Lower leg skin (tissue), 4 donors: ENCODE measurements around the gene DBNDD1. TPM values are rescaled to one million over a fixed set of nuclear protein-coding genes. Genes with fewer than 3 reads are reported as not detected.
A peak's percentile ranks its signal among the peaks of the same experiment; 100 is the strongest.

Experiments used
- DNase-seq, 2 donors: peaks; one replicate each; pipeline ENCODE4 v3.0.0-alpha.2; 2019; ENCODE audit warnings: low spot score in 2 of 2
- H3K4me3 ChIP-seq: fragments of 200-600 bp; sonication (generic); 2 replicates; pipeline ENCODE4 v1.5.1; 2017; ENCODE audit warnings: mild to moderate bottlenecking, low read depth; ENCODE audit not compliant: poor library complexity, severe bottlenecking
- CTCF ChIP-seq, 3 donors: fragments of 450-650 bp; IDR thresholded peaks; one replicate each; pipeline ENCODE4 v1.5.1; 2016; ENCODE audit warnings: antibody characterized with exemption in 3 of 3, mild to moderate bottlenecking in 3 of 3, moderate library complexity in 2 of 3
- POLR2A ChIP-seq, 2 donors: fragments of 450-650 bp; IDR thresholded peaks; one replicate each; pipeline ENCODE4 v1.6.1; 2016 to 2017; ENCODE audit warnings: antibody characterized with exemption in 2 of 2, mild to moderate bottlenecking in 1 of 2, moderate library complexity in 1 of 2
- WGBS, 2 donors: methylation state at CpG; one replicate each; pipeline ENCODE4 v1.1.5; 2018; 5-methylcytosine and 5-hydroxymethylcytosine counted together
- intact Hi-C: fragments of 100-400 bp; cut with DNase I; formaldehyde crosslinking; loops from one replicate; pipeline ENCODE4 v1.15.0; 2023; ENCODE audit warnings: low total_unique reads
- total RNA-seq, 4 donors: library from RNA; depleted of rRNA; stranded (reverse); fragments of >200 nt; gene quantifications; one replicate each; pipeline ENCODE4 v1.1.0, GENCODE V29; 2016

DBNDD1 gene
- total RNA-seq, 4 donors from 2014 or later: 2.3 to 8.8 (median 7.3) TPM

GRCh38 chr16:89964201-89964600 is 55.1 kb downstream of the DBNDD1 start:
- H3K4me3 ChIP-seq: no peak overlapping the region
- TF ChIP-seq POLR2A (IDR thresholded peaks at IDR 0.05) (no peak), CTCF (IDR thresholded peaks at IDR 0.05) (no peak)
- no peak for DNase-seq
- intact Hi-C loops: no loop called here
- WGBS, 2 donors: 92% methylated on average over 8 to 24 of the region's 25 CpGs

- H3K4me3 ChIP-seq: no peak overlapping the region
- no peak for DNase-seq
- TF ChIP-seq CTCF (IDR thresholded peaks at IDR 0.05): no peak
- no peak for TF ChIP-seq POLR2A (IDR thresholded peaks at IDR 0.05)
- intact Hi-C loops: no loop called here
- WGBS, 2 donors: 79 to 87% methylated on average over 18 to 26 of the region's 26 CpGs
Observed at GRCh38 chr16:89962754-89963498, 56.3 kb downstream of the DBNDD1 start.

GRCh38 chr16:89961920-89962319 is 57.3 kb downstream of the DBNDD1 start:
- WGBS, 2 donors: 92% methylated on average over 22 to 23 of the region's 23 CpGs
- no peak for DNase-seq
- no peak overlapping the region for H3K4me3 ChIP-seq
- intact Hi-C loops: no loop called here
- TF ChIP-seq CTCF (IDR thresholded peaks at IDR 0.05): no peak
- no peak for TF ChIP-seq POLR2A (IDR thresholded peaks at IDR 0.05)

GRCh38 chr16:89960966-89961365 is 58.3 kb downstream of the DBNDD1 start:
- no peak for TF ChIP-seq POLR2A (IDR thresholded peaks at IDR 0.05)
- TF ChIP-seq CTCF (IDR thresholded peaks at IDR 0.05): no peak
- intact Hi-C loops: no loop called here
- no peak overlapping the region for H3K4me3 ChIP-seq
- DNase-seq: no peak
- 92 to 93% methylated on average over 13 of the region's 13 CpGs for WGBS, 2 donors

GRCh38 chr16:89958596-89958995 is 60.7 kb downstream of the DBNDD1 start:
- no peak for DNase-seq
- H3K4me3 ChIP-seq: no peak overlapping the region
- TF ChIP-seq POLR2A (IDR thresholded peaks at IDR 0.05) (no peak), CTCF (IDR thresholded peaks at IDR 0.05) (no peak)
- WGBS, 2 donors: 92 to 97% methylated on average over 10 of the region's 10 CpGs
- intact Hi-C loops: no loop called here

- TF ChIP-seq CTCF (IDR thresholded peaks at IDR 0.05) (no peak), POLR2A (IDR thresholded peaks at IDR 0.05) (no peak)
- intact Hi-C loops: no loop called here
- peak in 1 of 2 donors; percentile 46 for DNase-seq
- WGBS, 2 donors: 92 to 95% methylated on average over 7 of the region's 7 CpGs
- H3K4me3 ChIP-seq: no peak overlapping the region
Observed at GRCh38 chr16:89958068-89958467, 61.2 kb downstream of the DBNDD1 start.
